K562 (cell line): ENCODE results near the gene B3GALT5. TPM values are rescaled to one million over a fixed set of nuclear protein-coding genes. Genes with fewer than 3 reads are reported as not detected.

Experiments used
- ZBTB40 ChIP-seq, 2 experiments: fragments of 450-650 bp in 1 of 2; sonication (generic) in 1 of 2; formaldehyde crosslinking in 1 of 2; IDR thresholded peaks; 2 replicates each; pipeline versions ENCODE4 v1.7.1 to v1.9.0; 2016 to 2022; ENCODE audit warnings: inconsistent platforms in 1 of 2, mild to moderate bottlenecking in 1 of 2, missing genetic modification reagents in 1 of 2
- polyA plus RNA-seq, 8 experiments: library from polyadenylated mRNA; depleted of rRNA in 4 of 8; stranded (reverse) in 5 of 8; unstranded in 3 of 8; fragments of >200 nt; fragmentation: Nextera tagmentation in 2 of 8; fragmentation: Illumina TruSeq in 1 of 8; extraction: Ambion mirVana in 2 of 8; extraction: Trizol in 1 of 8; gene quantifications; 2 replicates each; pipeline versions ENCODE4 v1.2.1 to v1.2.3, GENCODE V29; 2011 to 2014; ENCODE audit warnings: inconsistent platforms in 1 of 8, missing spikeins in 1 of 8
- total RNA-seq, 7 experiments: library from RNA; depleted of rRNA in 6 of 7; stranded (reverse); fragments of >200 nt in 6 of 7; fragmentation: Illumina TruSeq in 2 of 7; extraction: Trizol in 2 of 7; gene quantifications; 2 replicates each; pipeline versions ENCODE4 v1.2.1 to v1.2.3, GENCODE V29; 2011 to 2021; ENCODE audit warnings: low replicate concordance in 1 of 7

Gene B3GALT5
- total and polyA plus RNA-seq, 9 of the 15 experiments (the other 6 are each of a cell fraction or from before 2014, with no cell fraction given), result 0.02 TPM; not detected in 8

GRCh38 chr21:39620856-39621255 is 8.1 kb downstream of the B3GALT5 start (continued):
- TF ChIP-seq ZBTB40 (IDR thresholded peaks at IDR 0.05) (no peak), ZBTB40 (CRISPR knock-in tag; IDR thresholded peaks at IDR 0.05) (no peak)
- TF ChIP-seq, all 486 proteins: peak for 0
